GM12892 (cell line): ENCODE results near the gene BCL2L2.

Experiments used
- POLR2A ChIP-seq: IDR thresholded peaks from 2 replicates; pipeline ENCODE4 v1.6.1; 2011; ENCODE audit warnings: low read depth, low read length, control low read depth
- TAF1 ChIP-seq: IDR thresholded peaks from 2 replicates; pipeline ENCODE4 v1.6.1; 2011; ENCODE audit warnings: low read depth, mild to moderate bottlenecking, control low read depth, low read length, borderline replicate concordance

- TF ChIP-seq POLR2A (no peak), TAF1 (no peak)
These were observed 45.3 kb downstream of the BCL2L2 start for GRCh38 chr14:23351681-23352505.
